Activated naive CD8-positive, alpha-beta T cell treated with anti-CD3 and anti-CD28 coated beads, Interleukin-2, amount 10 ng/mL, durations not matched to agents 7 days and 5 days (primary cell): ENCODE results near the gene TRIM37. TPM values are rescaled to one million over a fixed set of nuclear protein-coding genes. Genes with fewer than 3 reads are reported as not detected.
A peak's percentile ranks its signal among the peaks of the same experiment; 100 is the strongest.

Source experiments
- microRNA-seq: library from miRNA; unstranded; fragments of <30 nt; microRNA quantifications from one replicate; pipeline ENCODE4 v1.2.0, GENCODE V29; 2022
- total RNA-seq, 2 experiments: library from RNA; stranded (reverse); gene quantifications; one replicate each; pipeline ENCODE4 v1.2.3, GENCODE V29; 2021

The TRIM37 gene
- total RNA-seq, 2 experiments from 2014 or later, result 25.1 to 25.5 TPM

Small RNA genes lying within 50 kb of the gene (microRNA-seq; reads per million reads assigned to microRNA genes)
- gene MIR301A (95.4 reads per million, percentile 55 among the genes with 10 or more reads in this experiment), gene MIR454 (3,603 reads per million, percentile 89 among the genes with 10 or more reads in this experiment)

Other genes with a start within 250 kb of the TRIM37 start
- gene SKA2, start 48.3 kb upstream of the TRIM37 start, total RNA-seq, result 10 to 100 TPM; 71.9 to 80.3 TPM
- gene PRR11, start 48.9 kb upstream of the TRIM37 start, total RNA-seq, result 10 to 100 TPM; 54.0 to 58.1 TPM
- 10 to 100 TPM; 15.8 to 16.3 TPM for gene SMG8, start 103.2 kb upstream of the TRIM37 start, total RNA-seq
- 1 to 10 TPM; 2.7 to 3.5 TPM for gene GDPD1, start 113.6 kb upstream of the TRIM37 start, total RNA-seq
- gene YPEL2, start 224.8 kb upstream of the TRIM37 start, total RNA-seq, result 10 to 100 TPM; 24.0 to 25.3 TPM